Suprapubic skin (tissue), 4 donors: ENCODE results near the gene FYB2. TPM values are rescaled to one million over a fixed set of nuclear protein-coding genes. Genes with fewer than 3 reads are reported as not detected.

Source experiments
- DNase-seq, 2 donors: peaks; one replicate each; pipeline ENCODE4 v3.0.0-alpha.2; 2019; ENCODE audit warnings: low spot score in 2 of 2
- H3K27ac ChIP-seq: fragments of 200-600 bp; sonication (generic); one replicate; pipeline ENCODE4 v1.5.1; 2019
- H3K27me3 ChIP-seq: fragments of 200-600 bp; sonication (generic); one replicate; pipeline ENCODE4 v1.5.1; 2019
- H3K36me3 ChIP-seq: fragments of 200-600 bp; sonication (generic); one replicate; pipeline ENCODE4 v1.5.1; 2019
- H3K4me1 ChIP-seq: fragments of 200-600 bp; sonication (generic); one replicate; pipeline ENCODE4 v1.5.1; 2019
- H3K4me3 ChIP-seq: fragments of 200-600 bp; sonication (generic); one replicate; pipeline ENCODE4 v1.5.1; 2019; ENCODE audit warnings: mild to moderate bottlenecking
- H3K9me3 ChIP-seq: fragments of 200-600 bp; sonication (generic); one replicate; pipeline ENCODE4 v1.5.1; 2019
- CTCF ChIP-seq, 2 donors: fragments of 200-600 bp in 1 of 2; fragments of 450-650 bp in 1 of 2; sonication (generic) in 1 of 2; IDR thresholded peaks; one replicate each; pipeline ENCODE4 v1.5.1; 2016 to 2019; ENCODE audit warnings: antibody characterized with exemption in 2 of 2, mild to moderate bottlenecking in 1 of 2, moderate library complexity in 1 of 2
- EP300 ChIP-seq: sonication (generic); formaldehyde crosslinking; IDR thresholded peaks from one replicate; pipeline ENCODE4 v1.6.1; 2017; ENCODE audit warnings: antibody characterized with exemption
- POLR2A ChIP-seq, 2 donors: fragments of 450-650 bp; IDR thresholded peaks; one replicate each; pipeline ENCODE4 v1.6.1; 2017; ENCODE audit warnings: antibody characterized with exemption in 2 of 2, mild to moderate bottlenecking in 2 of 2, moderate library complexity in 2 of 2
- POLR2AphosphoS5 ChIP-seq, 3 donors: sonication (generic); formaldehyde crosslinking; IDR thresholded peaks; one replicate each; pipeline ENCODE4 v1.6.1; 2017; ENCODE audit warnings: antibody characterized with exemption in 3 of 3
- WGBS: methylation state at CpG from one replicate; pipeline ENCODE4 v1.1.5; 2018; 5-methylcytosine and 5-hydroxymethylcytosine counted together
- total RNA-seq, 4 donors: library from RNA; depleted of rRNA; stranded (reverse); fragments of >200 nt; gene quantifications; one replicate each; pipeline ENCODE4 v1.1.0, GENCODE V29; 2016

FYB2 gene
- total RNA-seq, 4 donors from 2014 or later = 0.57 TPM; not detected in 3

- no peak for DNase-seq
- Histone ChIP-seq H3K4me3 (no peak overlapping the region), H3K9me3 (no peaks in the 10 kb centered on the region), H3K27me3 (peaks cover 18% of the 10 kb centered on the region), H3K36me3 (no peaks in the 10 kb centered on the region), H3K4me1 (no peaks in the 10 kb centered on the region), H3K27ac (no peak overlapping the region)
- TF ChIP-seq EP300 = no peak
- TF ChIP-seq POLR2AphosphoS5 (IDR thresholded peaks at IDR 0.05) = no peak
- no peak for TF ChIP-seq CTCF (IDR thresholded peaks at IDR 0.05)
- TF ChIP-seq POLR2A (IDR thresholded peaks at IDR 0.05) = no peak
- WGBS = 55% methylated on average over 2 of the region's 2 CpGs
These were observed 63.3 kb downstream of the FYB2 start for GRCh38 chr1:56755911-56756310.

GRCh38 chr1:56754708-56755479 lies 64.3 kb downstream of the FYB2 start:
- Histone ChIP-seq H3K36me3 (no peaks in the 10 kb centered on the region), H3K4me1 (no peaks in the 10 kb centered on the region), H3K4me3 (no peak overlapping the region), H3K27me3 (peaks cover 18% of the 10 kb centered on the region), H3K9me3 (no peaks in the 10 kb centered on the region), H3K27ac (no peak overlapping the region)
- 40% methylated on average over 1 of the region's 1 CpG for WGBS
- TF ChIP-seq EP300 (no peak), CTCF (IDR thresholded peaks at IDR 0.05) (no peak), POLR2AphosphoS5 (IDR thresholded peaks at IDR 0.05) (no peak), POLR2A (IDR thresholded peaks at IDR 0.05) (no peak)
- no peak for DNase-seq

- Histone ChIP-seq H3K36me3 (no peaks in the 10 kb centered on the region), H3K27ac (no peak overlapping the region), H3K4me3 (no peak overlapping the region), H3K9me3 (no peaks in the 10 kb centered on the region), H3K4me1 (no peaks in the 10 kb centered on the region), H3K27me3 (peaks cover 4% of the 10 kb centered on the region)
- 76% methylated on average over 3 of the region's 3 CpGs for WGBS
- no peak for DNase-seq
- TF ChIP-seq CTCF (IDR thresholded peaks at IDR 0.05) = no peak
These were observed 74.0 kb downstream of the FYB2 start for GRCh38 chr1:56745231-56745630.

GRCh38 chr1:56728964-56729363 lies 90.2 kb downstream of the FYB2 start:
- peaks cover 6% of the 10 kb centered on the region for H3K27me3 ChIP-seq
- no peaks in the 10 kb centered on the region for H3K36me3 ChIP-seq
- TF ChIP-seq EP300 (no peak), CTCF (IDR thresholded peaks at IDR 0.05) (no peak), POLR2A (IDR thresholded peaks at IDR 0.05) (no peak), POLR2AphosphoS5 (IDR thresholded peaks at IDR 0.05) (no peak)
- H3K27ac ChIP-seq = no peak overlapping the region
- H3K9me3 ChIP-seq = no peaks in the 10 kb centered on the region
- no peak overlapping the region for H3K4me3 ChIP-seq
- WGBS = 88% methylated on average over 2 of the region's 2 CpGs
- DNase-seq = no peak
- no peaks in the 10 kb centered on the region for H3K4me1 ChIP-seq

GRCh38 chr1:56726706-56727105 lies 92.5 kb downstream of the FYB2 start:
- peaks cover 6% of the 10 kb centered on the region for H3K27me3 ChIP-seq
- TF ChIP-seq EP300 = no peak
- TF ChIP-seq POLR2A (IDR thresholded peaks at IDR 0.05) = no peak
- no peak for TF ChIP-seq CTCF (IDR thresholded peaks at IDR 0.05)
- TF ChIP-seq POLR2AphosphoS5 (IDR thresholded peaks at IDR 0.05) = no peak
- DNase-seq = no peak

More at GRCh38 chr1:56726706-56727105, 92.5 kb downstream of the FYB2 start:
- H3K9me3 ChIP-seq = no peaks in the 10 kb centered on the region
- H3K36me3 ChIP-seq = no peaks in the 10 kb centered on the region
- no peak overlapping the region for H3K4me3 ChIP-seq
- H3K27ac ChIP-seq = no peak overlapping the region
- H3K4me1 ChIP-seq = no peaks in the 10 kb centered on the region
